ENCODE results near the gene ATP8A2.

DNA sequence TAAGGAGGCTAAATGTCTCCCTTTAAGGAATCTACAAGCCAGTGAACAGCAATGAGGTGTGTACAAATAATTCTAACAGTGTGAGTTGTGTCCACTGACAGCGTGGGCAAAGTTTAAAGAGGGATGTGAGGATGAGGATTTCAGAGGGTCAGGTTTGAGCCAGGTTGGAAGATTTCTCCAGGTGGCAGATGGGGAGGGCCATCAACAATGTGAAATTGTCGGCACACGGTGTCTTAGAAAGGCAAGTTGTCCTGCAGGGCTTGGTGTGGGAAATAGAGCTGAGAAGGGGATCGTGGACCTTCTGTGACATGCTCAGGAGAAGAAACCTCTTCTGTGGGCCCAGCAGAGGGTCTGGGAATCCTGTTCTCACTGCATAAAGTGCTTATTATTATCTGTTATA, 52.1 kb downstream of the ATP8A2 start:
- TF ChIP-seq, protein P1, sequence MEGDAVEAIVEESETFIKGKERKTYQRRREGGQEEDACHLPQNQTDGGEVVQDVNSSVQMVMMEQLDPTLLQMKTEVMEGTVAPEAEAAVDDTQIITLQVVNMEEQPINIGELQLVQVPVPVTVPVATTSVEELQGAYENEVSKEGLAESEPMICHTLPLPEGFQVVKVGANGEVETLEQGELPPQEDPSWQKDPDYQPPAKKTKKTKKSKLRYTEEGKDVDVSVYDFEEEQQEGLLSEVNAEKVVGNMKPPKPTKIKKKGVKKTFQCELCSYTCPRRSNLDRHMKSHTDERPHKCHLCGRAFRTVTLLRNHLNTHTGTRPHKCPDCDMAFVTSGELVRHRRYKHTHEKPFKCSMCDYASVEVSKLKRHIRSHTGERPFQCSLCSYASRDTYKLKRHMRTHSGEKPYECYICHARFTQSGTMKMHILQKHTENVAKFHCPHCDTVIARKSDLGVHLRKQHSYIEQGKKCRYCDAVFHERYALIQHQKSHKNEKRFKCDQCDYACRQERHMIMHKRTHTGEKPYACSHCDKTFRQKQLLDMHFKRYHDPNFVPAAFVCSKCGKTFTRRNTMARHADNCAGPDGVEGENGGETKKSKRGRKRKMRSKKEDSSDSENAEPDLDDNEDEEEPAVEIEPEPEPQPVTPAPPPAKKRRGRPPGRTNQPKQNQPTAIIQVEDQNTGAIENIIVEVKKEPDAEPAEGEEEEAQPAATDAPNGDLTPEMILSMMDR (IDR thresholded peaks at IDR 0.05; ENCODE audit: control extremely low read depth in 1 of 3, insufficient read depth in 1 of 3, low read depth in 1 of 3, low read length in 3 of 3): no peak
- TF ChIP-seq, protein P2, sequence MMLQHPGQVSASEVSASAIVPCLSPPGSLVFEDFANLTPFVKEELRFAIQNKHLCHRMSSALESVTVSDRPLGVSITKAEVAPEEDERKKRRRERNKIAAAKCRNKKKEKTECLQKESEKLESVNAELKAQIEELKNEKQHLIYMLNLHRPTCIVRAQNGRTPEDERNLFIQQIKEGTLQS (IDR thresholded peaks at IDR 0.05; ENCODE audit: insufficient read depth, low read depth, low read length): no peak
- TF ChIP-seq EGR1 (IDR thresholded peaks at IDR 0.05; ENCODE audit: borderline replicate concordance, low read depth, low read length): no peak
- TF ChIP-seq TAF7 (optimal IDR thresholded peaks at IDR 0.05; ENCODE audit: borderline replicate concordance, low read depth, low read length): no peak
- TF ChIP-seq SIRT6 (IDR thresholded peaks at IDR 0.05; ENCODE audit: low read length): no peak
- TF ChIP-seq RFX5 (IDR thresholded peaks at IDR 0.05; ENCODE audit: borderline replicate concordance, low read depth, low read length): no peak
- no peak for TF ChIP-seq TCF12 (IDR thresholded peaks at IDR 0.05; ENCODE audit: low read depth, low read length)
- no peak for TF ChIP-seq POLR2AphosphoS5 (IDR thresholded peaks at IDR 0.05; ENCODE audit: low read depth, low read length)
- no peak for TF ChIP-seq HDAC2 (IDR thresholded peaks at IDR 0.05; ENCODE audit: borderline replicate concordance in 1 of 2, low read depth in 2 of 2, low read length in 2 of 2)

Measured in H1 (cell line).